IPS DF 19.7 (cell line): ENCODE results near the gene CCDC47.

Experiments
- DNase-seq: peaks from one replicate; pipeline ENCODE4 v3.0.0-alpha.2; 2013; ENCODE audit warnings: low read depth, low spot score

CCDC47 gene

GRCh38 chr17:63783522-63783921 is 10.1 kb upstream of the CCDC47 start:
- no peak for DNase-seq

GRCh38 chr17:63780928-63781327 is 7.5 kb upstream of the CCDC47 start:
- no peak for DNase-seq

- DNase-seq = no peak
Observed at GRCh38 chr17:63780507-63780906, 7.1 kb upstream of the CCDC47 start.

- DNase-seq = no peak
Observed at GRCh38 chr17:63775420-63775819, 2.0 kb upstream of the CCDC47 start.

GRCh38 chr17:63774969-63775265 is 1.5 kb upstream of the CCDC47 start:
- DNase-seq = no peak

- DNase-seq = no peak
Observed at GRCh38 chr17:63774141-63774968, 958 bp upstream of the CCDC47 start, which contains the start of gene DDX42. TSS of gene DDX42 (plus strand) at chr17:63774170. CDS start at chr17:63787050, 12,880 bp downstream.

GRCh38 chr17:63772801-63773271 is 561 bp downstream of the CCDC47 start:
- no peak for DNase-seq

GRCh38 chr17:63768433-63768832 is 5.0 kb downstream of the CCDC47 start:
- DNase-seq = no peak

- no peak for DNase-seq
Observed at GRCh38 chr17:63766754-63767153, 6.6 kb downstream of the CCDC47 start.

- DNase-seq = no peak
Observed at GRCh38 chr17:63764716-63765115, 8.7 kb downstream of the CCDC47 start.

- no peak for DNase-seq
Observed at GRCh38 chr17:63762161-63763078, 11.0 kb downstream of the CCDC47 start.

- DNase-seq = no peak
Observed at GRCh38 chr17:63760771-63761539, 12.4 kb downstream of the CCDC47 start.

- DNase-seq = no peak
Observed at GRCh38 chr17:63758428-63758827, 15.0 kb downstream of the CCDC47 start.

- DNase-seq = no peak
Observed at GRCh38 chr17:63754046-63754445, 19.4 kb downstream of the CCDC47 start.

GRCh38 chr17:63753215-63753614 is 20.2 kb downstream of the CCDC47 start:
- DNase-seq = no peak

GRCh38 chr17:63752707-63753106 is 20.7 kb downstream of the CCDC47 start:
- no peak for DNase-seq

GRCh38 chr17:63751806-63752205 is 21.6 kb downstream of the CCDC47 start:
- DNase-seq = no peak

GRCh38 chr17:63741408-63742173 is 31.8 kb downstream of the CCDC47 start, which contains the start of gene STRADA:
TSS of gene STRADA (minus strand) at chr17:63741799. CDS start at chr17:63728369, 13,430 bp downstream.
- DNase-seq = peak; percentile 93

GRCh38 chr17:63741143-63741407 is 32.3 kb downstream of the CCDC47 start:
- no peak for DNase-seq

GRCh38 chr17:63740464-63741142 is 32.8 kb downstream of the CCDC47 start:
- no peak for DNase-seq

GRCh38 chr17:63735691-63736090 is 37.7 kb downstream of the CCDC47 start:
- DNase-seq = no peak
